OCI-LY7 (cell line): Measurements from ENCODE around the gene KMT2B.

Experiments used
- CTCF ChIP-seq: fragments of 200-600 bp; sonication (generic); conservative IDR thresholded peaks from 2 replicates; pipeline ENCODE4 v1.5.1; 2014; ENCODE audit warnings: mild to moderate bottlenecking, antibody characterized with exemption, low read length, moderate library complexity, mixed read lengths
- EZH2phosphoT487 ChIP-seq: fragments of 200-600 bp; sonication (generic); IDR thresholded peaks from 2 replicates; pipeline ENCODE4 v1.6.1; 2018; ENCODE audit warnings: low read depth, borderline replicate concordance, mild to moderate bottlenecking, mixed run types, antibody characterized with exemption, low read length, moderate library complexity, mixed read lengths

- TF ChIP-seq CTCF (no peak), EZH2phosphoT487 (no peak)
Observed at GRCh38 chr19:35708391-35708790, 9.4 kb upstream of the KMT2B start.
